Left ventricle myocardium inferior (tissue), 1 donor: Measurements from ENCODE around the gene CSTB. TPM values are rescaled to one million over a fixed set of nuclear protein-coding genes. Genes with fewer than 3 reads are reported as not detected.

ENCODE experiments used
- DNase-seq: peaks from one replicate; pipeline ENCODE4 v3.0.0-alpha.2; 2020
- H3K27ac ChIP-seq: fragments of 200-600 bp; replicated peaks from 2 replicates; pipeline ENCODE4 v1.8.0; 2021
- H3K27me3 ChIP-seq: fragments of 200-600 bp; 2 replicates; pipeline ENCODE4 v1.8.0; 2021; ENCODE audit warnings: low read depth
- H3K36me3 ChIP-seq: fragments of 200-600 bp; 2 replicates; pipeline ENCODE4 v1.8.0; 2021
- H3K4me1 ChIP-seq: fragments of 200-600 bp; 2 replicates; pipeline ENCODE4 v1.8.0; 2021
- H3K4me3 ChIP-seq: fragments of 200-600 bp; 2 replicates; pipeline ENCODE4 v1.8.0; 2021; ENCODE audit warnings: mild to moderate bottlenecking, moderate library complexity
- H3K9me3 ChIP-seq: fragments of 200-600 bp; replicated peaks from 2 replicates; pipeline ENCODE4 v1.8.0; 2021
- intact Hi-C: fragments of 100-400 bp; cut with micrococcal nuclease; formaldehyde crosslinking; loops from one replicate; pipeline ENCODE4 v1.11.0; 2022
- total RNA-seq: library from RNA; stranded (reverse); fragmentation: NEBNext Ultra II Directional; extraction: Animal tissue kit (Norgen Biotek cat#: 25700); gene quantifications from one replicate; pipeline ENCODE4 v1.2.1, GENCODE V29; 2021
- TF ChIP-seq, protein P1 (sequence below): fragments of 200-600 bp; IDR thresholded peaks from 2 replicates; pipeline ENCODE4 v1.8.0; 2021; ENCODE audit warnings: antibody characterized with exemption, mild to moderate bottlenecking, borderline replicate concordance
- donor health status: DM: no; HTN: yes; CAD: no; lungs with severe emphysema.

CSTB gene
- total RNA-seq, 1 donor from 2014 or later: 40.6 TPM

DNA sequence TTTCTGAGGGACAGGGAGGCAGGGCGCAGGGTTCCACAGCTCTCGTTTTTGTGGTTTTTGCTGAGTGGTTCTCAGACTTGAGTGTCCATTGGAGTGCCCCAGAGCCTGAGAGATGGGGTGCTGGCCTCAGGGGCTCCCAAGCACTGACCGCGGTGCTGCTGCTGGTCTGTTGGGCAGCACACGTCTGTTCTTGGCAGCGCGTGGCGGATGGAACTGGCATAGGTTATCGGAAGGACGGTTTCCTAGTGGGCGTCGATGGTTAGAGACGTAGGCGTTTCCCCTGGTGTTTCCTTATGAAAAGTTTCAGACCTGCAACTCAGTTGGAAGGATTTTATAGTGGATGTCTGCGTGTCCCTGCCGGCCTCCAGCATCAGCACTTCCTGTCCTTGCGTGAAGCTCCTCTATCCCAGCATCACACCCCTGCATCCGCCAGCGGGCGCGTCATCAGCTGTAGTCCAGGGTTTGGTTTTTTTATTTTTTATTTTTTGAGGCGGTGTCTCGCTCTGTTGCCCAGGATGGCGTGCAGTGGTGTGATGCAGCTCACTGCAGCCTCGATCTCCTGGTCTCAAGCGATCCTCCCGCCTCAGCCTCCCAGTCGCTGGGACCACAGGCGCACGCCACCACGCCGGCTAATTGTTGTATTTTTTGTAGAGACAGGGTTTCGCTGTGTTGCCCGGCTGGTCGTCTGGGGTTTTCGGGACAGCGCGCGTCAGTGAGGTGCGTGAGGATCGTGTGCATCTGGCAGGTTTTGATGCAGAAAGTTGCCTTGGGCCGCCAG, 25.1 kb upstream of the CSTB start:
- no peak for DNase-seq

DNA sequence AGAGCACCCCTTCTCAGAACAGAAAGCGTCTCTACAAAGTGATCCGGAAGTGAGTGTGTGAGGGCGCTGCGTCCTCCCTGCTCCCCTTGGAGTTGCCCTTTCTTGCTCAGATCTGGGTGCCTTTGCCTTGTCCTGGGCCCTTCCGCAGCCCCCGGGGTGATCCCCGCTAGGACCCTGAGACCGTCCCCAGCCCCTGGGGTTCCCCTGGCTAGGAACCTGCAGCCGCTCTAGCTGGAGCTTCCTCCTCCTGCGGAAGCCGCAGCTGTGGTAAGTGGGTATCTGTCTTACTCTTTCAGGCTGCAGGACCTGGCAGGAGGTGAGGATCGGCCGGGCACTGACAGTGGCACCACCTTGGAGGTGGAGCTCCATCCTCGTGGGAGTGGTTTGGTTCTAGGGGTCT, 24.5 kb upstream of the CSTB start:
- no peak overlapping the region for H3K4me3 ChIP-seq
- no peaks in the 10 kb centered on the region for H3K4me1 ChIP-seq
- peaks cover 87% of the 10 kb centered on the region for H3K36me3 ChIP-seq
- intact Hi-C loops: no loop called here
- no peak for DNase-seq
- H3K27ac ChIP-seq: no peak overlapping the region
- no peaks in the 10 kb centered on the region for H3K27me3 ChIP-seq
- H3K9me3 ChIP-seq: no peaks in the 10 kb centered on the region
- TF ChIP-seq, protein P1, sequence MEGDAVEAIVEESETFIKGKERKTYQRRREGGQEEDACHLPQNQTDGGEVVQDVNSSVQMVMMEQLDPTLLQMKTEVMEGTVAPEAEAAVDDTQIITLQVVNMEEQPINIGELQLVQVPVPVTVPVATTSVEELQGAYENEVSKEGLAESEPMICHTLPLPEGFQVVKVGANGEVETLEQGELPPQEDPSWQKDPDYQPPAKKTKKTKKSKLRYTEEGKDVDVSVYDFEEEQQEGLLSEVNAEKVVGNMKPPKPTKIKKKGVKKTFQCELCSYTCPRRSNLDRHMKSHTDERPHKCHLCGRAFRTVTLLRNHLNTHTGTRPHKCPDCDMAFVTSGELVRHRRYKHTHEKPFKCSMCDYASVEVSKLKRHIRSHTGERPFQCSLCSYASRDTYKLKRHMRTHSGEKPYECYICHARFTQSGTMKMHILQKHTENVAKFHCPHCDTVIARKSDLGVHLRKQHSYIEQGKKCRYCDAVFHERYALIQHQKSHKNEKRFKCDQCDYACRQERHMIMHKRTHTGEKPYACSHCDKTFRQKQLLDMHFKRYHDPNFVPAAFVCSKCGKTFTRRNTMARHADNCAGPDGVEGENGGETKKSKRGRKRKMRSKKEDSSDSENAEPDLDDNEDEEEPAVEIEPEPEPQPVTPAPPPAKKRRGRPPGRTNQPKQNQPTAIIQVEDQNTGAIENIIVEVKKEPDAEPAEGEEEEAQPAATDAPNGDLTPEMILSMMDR: no peak

More for the DNA sequence above, 25.1 kb upstream of the CSTB start:
- peaks cover 81% of the 10 kb centered on the region for H3K36me3 ChIP-seq
- no peaks in the 10 kb centered on the region for H3K27me3 ChIP-seq
- H3K27ac ChIP-seq: no peak overlapping the region
- no peaks in the 10 kb centered on the region for H3K9me3 ChIP-seq
- TF ChIP-seq, protein P1: no peak
- H3K4me3 ChIP-seq: no peak overlapping the region
- H3K4me1 ChIP-seq: no peaks in the 10 kb centered on the region
- intact Hi-C loops: no loop called here

DNA sequence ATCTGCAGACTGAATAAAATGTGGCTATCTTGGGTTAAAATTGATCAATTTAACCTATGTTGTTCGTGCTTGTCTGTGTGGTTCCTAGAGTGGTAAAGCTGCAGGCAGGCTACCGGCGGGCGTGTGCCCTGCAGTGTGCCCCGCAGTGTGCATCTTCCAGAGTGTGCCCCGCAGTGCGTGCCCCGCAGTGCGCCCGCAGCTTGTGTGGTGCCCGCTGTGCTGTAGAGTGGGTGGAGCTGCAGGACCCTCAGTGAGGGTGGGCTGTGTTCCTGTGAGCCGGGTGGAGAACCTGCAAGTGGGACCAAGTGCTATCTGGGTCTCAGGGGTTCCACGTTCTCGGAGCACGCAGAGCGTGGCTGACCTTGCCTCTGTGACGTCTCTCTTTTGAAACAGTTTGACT, 24.0 kb upstream of the CSTB start:
- H3K9me3 ChIP-seq: no peaks in the 10 kb centered on the region
- no peak overlapping the region for H3K27ac ChIP-seq
- no peaks in the 10 kb centered on the region for H3K4me1 ChIP-seq
- DNase-seq: no peak
- peaks cover 90% of the 10 kb centered on the region for H3K36me3 ChIP-seq
- no peaks in the 10 kb centered on the region for H3K27me3 ChIP-seq
- H3K4me3 ChIP-seq: no peak overlapping the region
- intact Hi-C loops: no loop called here
- TF ChIP-seq, protein P1: no peak

DNA sequence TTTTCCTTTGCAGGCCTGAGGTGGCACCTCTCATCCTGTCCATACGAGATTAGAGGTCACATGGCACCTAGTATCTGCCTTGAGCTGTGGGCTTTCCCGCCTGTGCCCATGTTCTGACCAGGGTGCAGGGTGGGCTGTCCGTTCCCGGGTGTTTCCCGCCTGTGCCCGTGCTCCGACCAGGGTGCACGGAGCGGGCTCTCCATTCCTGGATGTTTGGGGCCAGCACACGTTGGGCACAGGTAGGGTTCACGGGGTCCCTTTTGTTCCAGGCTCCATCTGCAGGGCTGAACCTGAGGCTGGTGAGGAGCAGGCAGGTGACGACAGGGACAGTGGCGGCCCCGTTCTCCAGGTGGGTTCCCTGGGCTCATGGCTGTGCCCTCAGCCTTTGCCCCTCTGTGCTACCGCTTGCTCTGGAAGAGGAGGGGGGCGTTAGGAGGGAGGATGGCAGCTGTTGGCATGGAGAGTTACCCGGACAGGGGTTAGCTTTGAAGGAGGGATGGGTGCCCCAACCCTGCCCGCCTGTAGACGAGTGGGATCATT, 23.3 kb upstream of the CSTB start:
- no peak for DNase-seq
- Histone ChIP-seq H3K9me3 (no peaks in the 10 kb centered on the region), H3K27ac (no peak overlapping the region), H3K4me3 (no peak overlapping the region), H3K4me1 (no peaks in the 10 kb centered on the region), H3K36me3 (peaks cover 97% of the 10 kb centered on the region), H3K27me3 (no peaks in the 10 kb centered on the region)
- intact Hi-C loops: no loop called here
- TF ChIP-seq, protein P1: no peak

DNA sequence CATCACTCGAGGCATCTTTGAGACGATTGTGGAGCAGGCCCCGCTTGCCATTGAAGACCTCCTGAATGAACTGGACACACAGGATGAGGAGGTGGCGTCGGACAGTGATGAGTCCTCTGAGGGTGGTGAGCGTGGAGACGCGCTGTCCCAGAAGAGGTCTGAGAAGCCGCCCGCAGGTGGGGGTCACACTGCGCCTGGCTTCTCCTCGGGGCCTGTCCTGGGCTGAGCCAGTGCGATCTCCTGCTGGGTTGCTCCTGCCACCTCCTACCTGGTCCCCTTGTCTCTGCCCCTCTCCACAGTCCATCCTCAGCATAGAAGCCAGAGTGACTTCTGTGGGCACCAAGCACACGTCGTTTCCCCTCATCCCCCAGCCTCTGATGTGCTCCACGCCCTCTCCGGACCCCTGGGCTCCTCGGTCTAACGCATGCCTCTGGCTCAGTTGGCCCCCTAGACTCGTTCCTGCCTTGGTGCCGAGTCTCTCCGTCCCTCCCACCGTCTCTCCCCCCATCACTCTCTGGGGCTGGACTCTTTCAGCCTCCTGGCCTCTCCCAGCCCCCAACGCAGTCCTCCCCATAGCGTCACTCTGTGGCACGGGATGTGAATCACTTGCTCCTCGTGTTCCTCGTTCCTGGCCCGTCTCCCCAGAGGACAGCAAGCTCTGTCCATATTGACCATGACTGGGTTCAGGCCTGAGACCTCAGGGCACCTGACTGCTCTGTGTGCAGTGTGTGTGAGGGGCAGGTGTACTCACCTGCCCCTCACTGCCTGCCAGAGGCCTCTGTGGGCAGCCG, 22.0 kb upstream of the CSTB start:
- H3K4me3 ChIP-seq: no peak overlapping the region
- H3K9me3 ChIP-seq: no peaks in the 10 kb centered on the region
- TF ChIP-seq, protein P1: no peak
- H3K27ac ChIP-seq: no peak overlapping the region
- DNase-seq: no peak
- no peaks in the 10 kb centered on the region for H3K27me3 ChIP-seq
- H3K4me1 ChIP-seq: no peaks in the 10 kb centered on the region
- intact Hi-C loops: no loop called here
- peaks cover 97% of the 10 kb centered on the region for H3K36me3 ChIP-seq
